Astrocyte (in vitro differentiated cells and primary cell): ENCODE data around the gene TERT. TPM values are rescaled to one million over a fixed set of nuclear protein-coding genes. Genes with fewer than 3 reads are reported as not detected.

Source experiments
- DNase-seq: peaks from one replicate; pipeline ENCODE4 v3.0.0-alpha.2; 2010; ENCODE audit warnings: low read depth
- FAIRE-seq: peaks from 2 replicates; lab custom pipeline; 2011; peaks lifted over from hg19 to GRCh38; lab: Jason Lieb, UNC
- H2AFZ ChIP-seq: 2 replicates; pipeline ENCODE4 v1.6.0; 2012; ENCODE audit warnings: low read depth, low read length, inconsistent platforms
- H3K27ac ChIP-seq: 2 replicates; pipeline ENCODE4 v1.5.1; 2011; ENCODE audit warnings: low read depth, low read length, inconsistent platforms
- H3K27me3 ChIP-seq: 2 replicates; pipeline ENCODE4 v1.6.0; 2011; ENCODE audit warnings: low read length, inconsistent platforms; ENCODE audit not compliant: insufficient read depth
- H3K36me3 ChIP-seq: 2 replicates; pipeline ENCODE4 v1.5.1; 2011; ENCODE audit warnings: low read length, inconsistent platforms; ENCODE audit not compliant: insufficient read depth
- H3K4me1 ChIP-seq: 2 replicates; pipeline ENCODE4 v1.5.1; 2011; ENCODE audit warnings: low read length, inconsistent platforms; ENCODE audit not compliant: insufficient read depth
- H3K4me2 ChIP-seq: 2 replicates; pipeline ENCODE4 v1.6.0; 2012; ENCODE audit warnings: low read length, inconsistent platforms
- H3K4me3 ChIP-seq: 2 replicates; pipeline ENCODE4 v1.5.1; 2011; ENCODE audit warnings: low read depth, mild to moderate bottlenecking, low read length, inconsistent platforms; ENCODE audit not compliant: insufficient read depth
- H3K79me2 ChIP-seq: 2 replicates; pipeline ENCODE4 v1.6.0; 2012; ENCODE audit warnings: mild to moderate bottlenecking, low read length, inconsistent platforms; ENCODE audit not compliant: insufficient read depth
- H3K9ac ChIP-seq: 2 replicates; pipeline ENCODE4 v1.6.0; 2012; ENCODE audit warnings: mild to moderate bottlenecking, low read length, inconsistent platforms
- H3K9me3 ChIP-seq: 2 replicates; pipeline ENCODE4 v1.5.1; 2012; ENCODE audit warnings: low read depth, mild to moderate bottlenecking, low read length, inconsistent platforms; ENCODE audit not compliant: insufficient read depth
- H4K20me1 ChIP-seq: 2 replicates; pipeline ENCODE4 v1.6.0; 2012; ENCODE audit warnings: low read length, inconsistent platforms; ENCODE audit not compliant: insufficient read depth
- H3K27ac Mint-ChIP-seq: one replicate; pipeline ENCODE4 v1.8.0; 2021; ENCODE audit warnings: mild to moderate bottlenecking, mixed read lengths; ENCODE audit not compliant: unreplicated experiment
- H3K27me3 Mint-ChIP-seq: one replicate; pipeline ENCODE4 v1.8.0; 2021; ENCODE audit warnings: low read depth, mixed read lengths; ENCODE audit not compliant: unreplicated experiment
- H3K36me3 Mint-ChIP-seq: one replicate; pipeline ENCODE4 v1.8.0; 2021; ENCODE audit warnings: low read depth, mixed read lengths; ENCODE audit not compliant: unreplicated experiment
- H3K4me1 Mint-ChIP-seq: one replicate; pipeline ENCODE4 v1.8.0; 2021; ENCODE audit warnings: low read depth, mixed read lengths; ENCODE audit not compliant: unreplicated experiment
- H3K4me3 Mint-ChIP-seq: one replicate; pipeline ENCODE4 v1.8.0; 2021; ENCODE audit warnings: mild to moderate bottlenecking, moderate library complexity, mixed read lengths; ENCODE audit not compliant: unreplicated experiment
- H3K9me3 Mint-ChIP-seq: one replicate; pipeline ENCODE4 v1.8.0; 2021; ENCODE audit warnings: mild to moderate bottlenecking, mixed read lengths; ENCODE audit not compliant: unreplicated experiment
- EZH2 ChIP-seq: IDR thresholded peaks from 2 replicates; pipeline ENCODE4 v1.6.1; 2012; ENCODE audit warnings: mild to moderate bottlenecking, low read length, inconsistent platforms; ENCODE audit not compliant: insufficient read depth
- total RNA-seq: library from RNA; stranded (reverse); gene quantifications from 2 replicates; pipeline ENCODE4 v1.2.1, GENCODE V29; 2021
- TF ChIP-seq, protein P1 (sequence below): IDR thresholded peaks from 2 replicates; pipeline ENCODE4 v1.5.1; 2011; ENCODE audit warnings: low read depth, mild to moderate bottlenecking, inconsistent platforms, low read length, moderate library complexity; ENCODE audit not compliant: insufficient read depth

Gene TERT
- total RNA-seq, 1 donor from 2014 or later = 0.50 TPM

DNA sequence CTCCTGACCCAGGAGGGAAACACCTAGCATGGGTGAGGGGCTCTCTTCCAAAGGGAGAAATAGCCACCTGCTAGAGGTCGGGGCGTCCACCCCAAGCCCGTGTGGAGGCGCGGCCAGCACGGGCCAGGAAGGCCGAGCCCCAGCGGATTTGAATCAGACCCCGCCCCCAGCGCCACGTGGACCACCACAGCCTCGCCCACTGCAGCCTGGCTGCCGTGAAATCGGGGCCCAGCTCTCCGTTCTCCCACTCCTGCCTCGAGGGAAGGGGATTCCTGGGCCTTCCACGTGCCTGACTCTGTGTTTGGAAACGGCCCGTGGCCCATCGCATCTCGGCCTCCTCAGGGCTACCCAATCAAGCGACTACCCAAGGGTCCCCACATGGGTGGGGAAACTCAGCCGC lies 38.1 kb downstream of the TERT start:
- DNase-seq (no peak), FAIRE-seq (no peak)
- no peak for TF ChIP-seq EZH2
- TF ChIP-seq, protein P1, sequence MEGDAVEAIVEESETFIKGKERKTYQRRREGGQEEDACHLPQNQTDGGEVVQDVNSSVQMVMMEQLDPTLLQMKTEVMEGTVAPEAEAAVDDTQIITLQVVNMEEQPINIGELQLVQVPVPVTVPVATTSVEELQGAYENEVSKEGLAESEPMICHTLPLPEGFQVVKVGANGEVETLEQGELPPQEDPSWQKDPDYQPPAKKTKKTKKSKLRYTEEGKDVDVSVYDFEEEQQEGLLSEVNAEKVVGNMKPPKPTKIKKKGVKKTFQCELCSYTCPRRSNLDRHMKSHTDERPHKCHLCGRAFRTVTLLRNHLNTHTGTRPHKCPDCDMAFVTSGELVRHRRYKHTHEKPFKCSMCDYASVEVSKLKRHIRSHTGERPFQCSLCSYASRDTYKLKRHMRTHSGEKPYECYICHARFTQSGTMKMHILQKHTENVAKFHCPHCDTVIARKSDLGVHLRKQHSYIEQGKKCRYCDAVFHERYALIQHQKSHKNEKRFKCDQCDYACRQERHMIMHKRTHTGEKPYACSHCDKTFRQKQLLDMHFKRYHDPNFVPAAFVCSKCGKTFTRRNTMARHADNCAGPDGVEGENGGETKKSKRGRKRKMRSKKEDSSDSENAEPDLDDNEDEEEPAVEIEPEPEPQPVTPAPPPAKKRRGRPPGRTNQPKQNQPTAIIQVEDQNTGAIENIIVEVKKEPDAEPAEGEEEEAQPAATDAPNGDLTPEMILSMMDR = no peak
- Histone ChIP-seq H3K4me1 (no peaks in the 10 kb centered on the region), H3K9ac (no peak overlapping the region), H3K4me2 (no peak overlapping the region), H3K36me3 (no peaks in the 10 kb centered on the region), H3K79me2 (no peaks in the 10 kb centered on the region), H4K20me1 (no peaks in the 10 kb centered on the region), H2AFZ (no peak overlapping the region), H3K27me3 (no peaks in the 10 kb centered on the region), H3K27ac (no peak overlapping the region), H3K9me3 (peaks cover 11% of the 10 kb centered on the region), H3K4me3 (no peak overlapping the region)
- Mint-ChIP-seq H3K4me3 (no peak overlapping the region), H3K9me3 (peaks cover 5% of the 10 kb centered on the region), H3K36me3 (peaks cover 6% of the 10 kb centered on the region), H3K27me3 (peaks cover 40% of the 10 kb centered on the region), H3K27ac (no peak overlapping the region), H3K4me1 (peaks cover 4% of the 10 kb centered on the region)

DNA sequence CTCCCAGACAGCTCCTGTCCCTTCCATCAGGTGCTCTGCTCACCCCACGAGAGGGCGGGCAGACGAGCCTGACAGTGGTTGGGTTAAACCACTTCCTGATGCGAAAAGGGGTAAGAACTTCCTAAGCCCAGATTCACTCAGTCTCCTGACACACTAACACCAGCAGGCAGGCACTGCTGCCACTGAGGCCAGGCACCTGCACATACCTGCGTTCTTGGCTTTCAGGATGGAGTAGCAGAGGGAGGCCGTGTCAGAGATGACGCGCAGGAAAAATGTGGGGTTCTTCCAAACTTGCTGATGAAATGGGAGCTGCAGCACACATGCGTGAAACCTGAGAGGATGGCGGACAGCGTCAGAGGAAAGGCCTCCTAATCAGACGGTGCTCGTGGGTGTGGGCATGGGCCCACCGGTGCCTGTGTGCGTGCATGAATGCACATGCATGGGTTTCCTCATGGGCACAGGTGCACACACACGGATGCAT lies 39.7 kb downstream of the TERT start:
- no peaks in the 10 kb centered on the region for H4K20me1 ChIP-seq
- H3K4me3 ChIP-seq = no peak overlapping the region
- no peak overlapping the region for H2AFZ ChIP-seq
- H3K4me3 Mint-ChIP-seq = no peak overlapping the region
- H3K9me3 ChIP-seq = peaks cover 9% of the 10 kb centered on the region
- H3K27ac Mint-ChIP-seq = no peak overlapping the region
- H3K36me3 Mint-ChIP-seq = peaks cover 6% of the 10 kb centered on the region
- H3K27ac ChIP-seq = no peak overlapping the region
- no peaks in the 10 kb centered on the region for H3K9me3 Mint-ChIP-seq
- no peaks in the 10 kb centered on the region for H3K36me3 ChIP-seq
- no peaks in the 10 kb centered on the region for H3K79me2 ChIP-seq
- H3K4me1 ChIP-seq = no peaks in the 10 kb centered on the region
- no peaks in the 10 kb centered on the region for H3K27me3 ChIP-seq
- TF ChIP-seq, protein P1 = no peak
- TF ChIP-seq EZH2 = no peak
- no peak for FAIRE-seq
- no peak overlapping the region for H3K4me2 ChIP-seq
- no peak overlapping the region for H3K9ac ChIP-seq
- DNase-seq = no peak
- peaks cover 28% of the 10 kb centered on the region for H3K27me3 Mint-ChIP-seq
- peaks cover 4% of the 10 kb centered on the region for H3K4me1 Mint-ChIP-seq

DNA sequence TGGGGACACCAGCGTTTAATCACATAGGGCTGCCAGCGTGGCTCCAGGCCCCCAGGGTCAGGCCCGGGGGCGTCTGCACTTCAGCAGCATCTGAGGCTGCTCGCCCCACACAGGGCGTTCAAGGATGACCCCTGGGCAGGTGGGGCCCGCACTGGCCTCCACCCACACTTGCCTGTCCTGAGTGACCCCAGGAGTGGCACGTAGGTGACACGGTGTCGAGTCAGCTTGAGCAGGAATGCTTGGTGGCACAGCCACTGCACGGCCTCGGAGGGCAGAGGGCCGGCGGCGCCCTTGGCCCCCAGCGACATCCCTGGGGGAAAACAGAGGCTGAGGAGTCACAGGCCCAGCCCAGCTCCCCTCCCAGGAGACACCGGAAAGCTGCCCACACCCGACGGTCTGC lies 40.7 kb downstream of the TERT start:
- Mint-ChIP-seq H3K36me3 (peaks cover 6% of the 10 kb centered on the region), H3K27me3 (peaks cover 32% of the 10 kb centered on the region), H3K9me3 (no peaks in the 10 kb centered on the region), H3K27ac (no peak overlapping the region), H3K4me3 (no peak overlapping the region), H3K4me1 (peaks cover 4% of the 10 kb centered on the region)
- no peak for TF ChIP-seq EZH2
- TF ChIP-seq, protein P1 = no peak
- FAIRE-seq (no peak), DNase-seq (no peak)
- Histone ChIP-seq H3K4me2 (no peak overlapping the region), H3K4me3 (no peak overlapping the region), H2AFZ (no peak overlapping the region), H3K36me3 (no peaks in the 10 kb centered on the region), H3K9me3 (peaks cover 5% of the 10 kb centered on the region), H4K20me1 (no peaks in the 10 kb centered on the region), H3K27ac (no peak overlapping the region), H3K4me1 (no peaks in the 10 kb centered on the region), H3K9ac (no peak overlapping the region), H3K27me3 (no peaks in the 10 kb centered on the region), H3K79me2 (no peaks in the 10 kb centered on the region)
